ENCODE measurements around the gene PER2.
"Not testable (repeated sequence)": the region's sequence is repeated elsewhere in the genome, so short reads cannot be mapped to it uniquely, and the experiment has no call there.

- TF ChIP-seq CTCF (conservative IDR thresholded peaks at IDR 0.05 in 1 of 2, IDR thresholded peaks at IDR 0.05 in 1 of 2; ENCODE audit: extremely low read depth in 1 of 2, insufficient read depth in 1 of 2, low read depth in 1 of 2, low read length in 2 of 2); EZH2 (IDR thresholded peaks at IDR 0.05; ENCODE audit: borderline replicate concordance, low read length): not testable (repeated sequence)
Observed at GRCh38 chr2:238335591-238335990, 47.2 kb upstream of the PER2 start.
